Neuronal stem cell (in vitro differentiated cells): ENCODE results near the gene NCAN.

ENCODE experiments used
- DNase-seq: peaks from one replicate; pipeline ENCODE4 v3.0.0-alpha.2; 2013; ENCODE audit warnings: low spot score
- H2AFZ ChIP-seq: one replicate; pipeline ENCODE4 v1.6.1; 2013; ENCODE audit warnings: mild to moderate bottlenecking, low read length, inconsistent platforms
- H2AK5ac ChIP-seq: 2 replicates; pipeline ENCODE4 v1.6.1; 2013; ENCODE audit warnings: low read depth, mild to moderate bottlenecking, inconsistent platforms, low read length, moderate library complexity, mixed read lengths
- H2BK120ac ChIP-seq: 2 replicates; pipeline ENCODE4 v1.6.1; 2013; ENCODE audit warnings: low read depth, mild to moderate bottlenecking, inconsistent platforms, low read length, moderate library complexity, mixed read lengths
- H2BK12ac ChIP-seq: one replicate; pipeline ENCODE4 v1.6.1; 2013; ENCODE audit warnings: low read length, inconsistent platforms
- H2BK15ac ChIP-seq: 2 replicates; pipeline ENCODE4 v1.6.1; 2013; ENCODE audit warnings: mild to moderate bottlenecking, low read length, inconsistent platforms, mixed read lengths
- H2BK5ac ChIP-seq: one replicate; pipeline ENCODE4 v1.6.1; 2013; ENCODE audit warnings: inconsistent platforms, mild to moderate bottlenecking, low read length, moderate library complexity
- H3K14ac ChIP-seq: one replicate; pipeline ENCODE4 v1.6.1; 2013; ENCODE audit warnings: low read length, inconsistent platforms
- H3K18ac ChIP-seq: 2 replicates; pipeline ENCODE4 v1.6.1; 2013; ENCODE audit warnings: low read length, inconsistent platforms
- H3K23ac ChIP-seq: 2 replicates; pipeline ENCODE4 v1.6.1; 2013; ENCODE audit warnings: low read depth, mild to moderate bottlenecking, mixed read lengths, low read length, inconsistent platforms; ENCODE audit not compliant: poor library complexity
- H3K27ac ChIP-seq: replicated peaks from 3 replicates; pipeline ENCODE4 v1.5.1; 2013; ENCODE audit warnings: low read length, inconsistent platforms
- H3K27me3 ChIP-seq, 3 experiments: 2 replicates each; pipeline ENCODE4 v1.6.1; 2013; ENCODE audit warnings: low read length in 3 of 3, mild to moderate bottlenecking in 2 of 3, inconsistent platforms in 1 of 3, low read depth in 1 of 3, mixed read lengths in 1 of 3, moderate library complexity in 1 of 3; ENCODE audit not compliant: control insufficient read depth in 3 of 3, insufficient read depth in 3 of 3
- H3K36me3 ChIP-seq, 2 donors: replicated peaks in 1 of 2; 2 replicates each; pipeline ENCODE4 v1.6.1; 2013; ENCODE audit warnings: low read length in 2 of 2; ENCODE audit not compliant: control insufficient read depth in 2 of 2, insufficient read depth in 2 of 2
- H3K4ac ChIP-seq: 2 replicates; pipeline ENCODE4 v1.6.1; 2013; ENCODE audit warnings: inconsistent platforms, mild to moderate bottlenecking, low read length, moderate library complexity
- H3K4me1 ChIP-seq, 2 donors: 1 replicate in 1 of 2; 2 replicates in 1 of 2; pipeline ENCODE4 v1.6.1; 2013; ENCODE audit warnings: low read length in 2 of 2, low read depth in 1 of 2; ENCODE audit not compliant: control insufficient read depth in 2 of 2, insufficient read depth in 1 of 2
- H3K4me2 ChIP-seq: one replicate; pipeline ENCODE4 v1.6.1; 2013; ENCODE audit warnings: mild to moderate bottlenecking, low read length, inconsistent platforms; ENCODE audit not compliant: insufficient read depth, poor library complexity, severe bottlenecking
- H3K4me3 ChIP-seq, 2 donors: 2 replicates each; pipeline ENCODE4 v1.5.1; 2013; ENCODE audit warnings: low read length in 2 of 2, mild to moderate bottlenecking in 2 of 2, inconsistent platforms in 1 of 2, moderate library complexity in 1 of 2
- H3K79me1 ChIP-seq: one replicate; pipeline ENCODE4 v1.6.1; 2013; ENCODE audit warnings: low read depth, mild to moderate bottlenecking, inconsistent platforms, low read length, moderate library complexity
- H3K9ac ChIP-seq: one replicate; pipeline ENCODE4 v1.6.1; 2013; ENCODE audit warnings: mild to moderate bottlenecking, low read depth, low read length, inconsistent platforms; ENCODE audit not compliant: poor library complexity
- H3K9me3 ChIP-seq, 2 donors: replicated peaks in 1 of 2; 2 replicates each; pipeline versions ENCODE3 to v1.6.1; 2013; ENCODE audit warnings: low read length in 2 of 2, mild to moderate bottlenecking in 2 of 2, inconsistent platforms in 1 of 2, low read depth in 1 of 2, mixed read lengths in 1 of 2, moderate library complexity in 1 of 2; ENCODE audit not compliant: control insufficient read depth in 2 of 2, insufficient read depth in 1 of 2
- H4K8ac ChIP-seq: one replicate; pipeline ENCODE4 v1.6.1; 2013; ENCODE audit warnings: low read depth, mild to moderate bottlenecking, inconsistent platforms, low read length, moderate library complexity
- H4K91ac ChIP-seq: one replicate; pipeline ENCODE4 v1.6.1; 2013; ENCODE audit warnings: low read length, low read depth, mild to moderate bottlenecking, inconsistent platforms; ENCODE audit not compliant: poor library complexity
- WGBS, 2 donors: extraction: QIAGEN DNeasy Blood & Tissue Kit; methylation state at CpG; one replicate each; pipeline ENCODE4 v1.1.7; 2013; ENCODE audit warnings: missing lambda C conversion rate in 2 of 2, mixed read lengths in 1 of 2; ENCODE audit not compliant: insufficient read length in 2 of 2, insufficient replicate concordance in 1 of 2; ENCODE audit errors: extremely low coverage in 2 of 2; 5-methylcytosine and 5-hydroxymethylcytosine counted together

NCAN gene

GRCh38 chr19:19181488-19181998, 30.2 kb upstream of the NCAN start:
- H2BK12ac ChIP-seq = no peak overlapping the region
- no peak overlapping the region for H3K4me3 ChIP-seq
- no peak overlapping the region for H3K18ac ChIP-seq
- no peak overlapping the region for H3K4me2 ChIP-seq
- no peak overlapping the region for H3K23ac ChIP-seq
- no peak overlapping the region for H3K14ac ChIP-seq
- H3K27ac ChIP-seq = no peak overlapping the region
- H4K8ac ChIP-seq = no peak overlapping the region
- H3K36me3 ChIP-seq = peaks cover 8 to 34% of the 10 kb centered on the region in 2 donors
- no peaks in the 10 kb centered on the region for H3K9me3 ChIP-seq
- H3K4ac ChIP-seq = no peak overlapping the region
- no peak overlapping the region for H2BK120ac ChIP-seq
- H3K9ac ChIP-seq = no peak overlapping the region
- H3K79me1 ChIP-seq = peaks cover 2% of the 10 kb centered on the region
- H2AFZ ChIP-seq = no peak overlapping the region
- no peak overlapping the region for H2BK5ac ChIP-seq
- H3K27me3 ChIP-seq = no peaks in the 10 kb centered on the region
- no peak overlapping the region for H2AK5ac ChIP-seq
- H4K91ac ChIP-seq = no peak overlapping the region
- no CpG with 5 or more reads among the region's 9 CpGs for WGBS, 2 donors
- no peaks in the 10 kb centered on the region for H3K4me1 ChIP-seq
- no peak for DNase-seq
- no peak overlapping the region for H2BK15ac ChIP-seq

GRCh38 chr19:19185853-19186740, 25.7 kb upstream of the NCAN start:
- no CpG with 5 or more reads among the region's 9 CpGs for WGBS, 2 donors
- Histone ChIP-seq H2BK120ac (no peak overlapping the region), H4K91ac (no peak overlapping the region), H3K4me1 (peaks cover 1 to 4% of the 10 kb centered on the region in 2 donors), H3K27me3 (no peaks in the 10 kb centered on the region), H2BK5ac (no peak overlapping the region), H4K8ac (no peak overlapping the region), H3K4ac (no peak overlapping the region), H2BK12ac (no peak overlapping the region), H3K27ac (no peak overlapping the region), H3K36me3 (peaks cover 11 to 36% of the 10 kb centered on the region in 2 donors), H3K9ac (no peak overlapping the region), H3K14ac (no peak overlapping the region), H3K4me3 (no peak overlapping the region), H2AFZ (no peak overlapping the region), H3K9me3 (no peaks in the 10 kb centered on the region), H2BK15ac (no peak overlapping the region), H3K4me2 (no peak overlapping the region), H2AK5ac (peak overlapping the region; percentile 89), H3K23ac (no peak overlapping the region), H3K18ac (no peak overlapping the region), H3K79me1 (peaks cover 11% of the 10 kb centered on the region)
- DNase-seq = peak; percentile 56

- H3K4me1 ChIP-seq = peaks cover 3 to 7% of the 10 kb centered on the region in 2 donors
- H3K27me3 ChIP-seq = no peaks in the 10 kb centered on the region
- DNase-seq = no peak
- H3K4me3 ChIP-seq = peak overlapping the region in 1 of 2 donors; percentile 64
- no peak overlapping the region for H2AFZ ChIP-seq
- no peak overlapping the region for H3K4ac ChIP-seq
- no peak overlapping the region for H2BK15ac ChIP-seq
- H4K8ac ChIP-seq = no peak overlapping the region
- WGBS, 2 donors = no CpG with 5 or more reads among the region's 14 CpGs
- H4K91ac ChIP-seq = no peak overlapping the region
- no peak overlapping the region for H3K18ac ChIP-seq
- no peak overlapping the region for H3K4me2 ChIP-seq
- no peak overlapping the region for H2BK12ac ChIP-seq
- H2BK5ac ChIP-seq = no peak overlapping the region
- peaks cover 11 to 30% of the 10 kb centered on the region in 2 donors for H3K36me3 ChIP-seq
- H3K9me3 ChIP-seq = no peaks in the 10 kb centered on the region
- H2BK120ac ChIP-seq = no peak overlapping the region
- peaks cover 12% of the 10 kb centered on the region for H3K79me1 ChIP-seq
- no peak overlapping the region for H3K23ac ChIP-seq
- peak overlapping the region; percentile 53 for H3K9ac ChIP-seq
- no peak overlapping the region for H2AK5ac ChIP-seq
- no peak overlapping the region for H3K14ac ChIP-seq
- H3K27ac ChIP-seq = no peak overlapping the region
Measured at GRCh38 chr19:19186742-19187141, 25.0 kb upstream of the NCAN start.

- no peak overlapping the region for H2BK120ac ChIP-seq
- H2AFZ ChIP-seq = peak overlapping the region; percentile 98
- peak overlapping the region; percentile 95 for H3K9ac ChIP-seq
- no peaks in the 10 kb centered on the region for H3K9me3 ChIP-seq
- H3K4ac ChIP-seq = no peak overlapping the region
- H3K27me3 ChIP-seq = no peaks in the 10 kb centered on the region
- peaks cover 12% of the 10 kb centered on the region for H3K79me1 ChIP-seq
- peak overlapping the region; percentile 100 for H2BK5ac ChIP-seq
- H3K36me3 ChIP-seq = peaks cover 2 to 23% of the 10 kb centered on the region in 2 donors
- DNase-seq = no peak
- peak overlapping the region; percentile 81 for H2AK5ac ChIP-seq
- WGBS, 2 donors = no CpG with 5 or more reads among the region's 17 CpGs
- peak overlapping the region; percentile 98 for H3K4me2 ChIP-seq
- peak overlapping the region; percentile 72 for H3K27ac ChIP-seq
- no peak overlapping the region for H2BK12ac ChIP-seq
- peak overlapping the region; percentile 97 to 99 for H3K4me3 ChIP-seq
- H4K91ac ChIP-seq = no peak overlapping the region
- H2BK15ac ChIP-seq = no peak overlapping the region
- no peak overlapping the region for H4K8ac ChIP-seq
- no peak overlapping the region for H3K14ac ChIP-seq
- peak overlapping the region; percentile 98 for H3K23ac ChIP-seq
- peak overlapping the region; percentile 95 for H3K18ac ChIP-seq
- peaks cover 3 to 7% of the 10 kb centered on the region in 2 donors for H3K4me1 ChIP-seq
Measured at GRCh38 chr19:19191768-19192077, 20.0 kb upstream of the NCAN start.
